Endodermal cell (in vitro differentiated cells): ENCODE results near the gene PELI2. TPM values are rescaled to one million over a fixed set of nuclear protein-coding genes. Genes with fewer than 3 reads are reported as not detected.
A peak's percentile ranks its signal among the peaks of the same experiment; 100 is the strongest.

ENCODE experiments used
- DNase-seq: peaks from one replicate; pipeline ENCODE4 v3.0.0-alpha.2; 2017
- H3K27ac ChIP-seq: 2 replicates; pipeline ENCODE4 v1.5.1; 2013; ENCODE audit warnings: mild to moderate bottlenecking, low read depth, low read length, moderate library complexity
- H3K27me3 ChIP-seq: 2 replicates; pipeline ENCODE4 v1.6.1; 2013; ENCODE audit warnings: mild to moderate bottlenecking, low read length, moderate library complexity; ENCODE audit not compliant: insufficient read depth, control insufficient read depth, poor library complexity, severe bottlenecking
- H3K36me3 ChIP-seq: 2 replicates; pipeline ENCODE4 v1.7.0; 2013; ENCODE audit warnings: mild to moderate bottlenecking, low read length, moderate library complexity; ENCODE audit not compliant: control insufficient read depth, insufficient read depth
- H3K4me1 ChIP-seq: one replicate; pipeline ENCODE4 v1.7.0; 2013; ENCODE audit warnings: low read length; ENCODE audit not compliant: control insufficient read depth, insufficient read depth
- H3K4me3 ChIP-seq: 2 replicates; pipeline ENCODE4 v1.5.1; 2013; ENCODE audit warnings: mild to moderate bottlenecking, low read length, moderate library complexity
- H3K9ac ChIP-seq: 2 replicates; pipeline ENCODE4 v1.6.1; 2013; ENCODE audit warnings: mild to moderate bottlenecking, low read length, moderate library complexity; ENCODE audit not compliant: poor library complexity, severe bottlenecking; ENCODE audit errors: extremely low read depth
- H3K9me3 ChIP-seq: 2 replicates; pipeline ENCODE4 v1.6.1; 2013; ENCODE audit warnings: mild to moderate bottlenecking, low read length, moderate library complexity; ENCODE audit not compliant: control insufficient read depth
- H3K27ac Mint-ChIP-seq: 2 replicates; pipeline ENCODE4 v1.8.0; 2020; ENCODE audit warnings: mixed read lengths
- H3K27me3 Mint-ChIP-seq: 2 replicates; pipeline ENCODE4 v1.8.0; 2021; ENCODE audit warnings: mild to moderate bottlenecking, mixed read lengths; ENCODE audit not compliant: insufficient read depth
- H3K36me3 Mint-ChIP-seq: 2 replicates; pipeline ENCODE4 v1.8.0; 2020; ENCODE audit warnings: low read depth, mixed read lengths
- H3K4me1 Mint-ChIP-seq: 2 replicates; pipeline ENCODE4 v1.8.0; 2020; ENCODE audit warnings: mixed read lengths
- H3K4me3 Mint-ChIP-seq: 2 replicates; pipeline ENCODE4 v1.8.0; 2020; ENCODE audit warnings: mild to moderate bottlenecking, moderate library complexity, mixed read lengths
- H3K9me3 Mint-ChIP-seq: 2 replicates; pipeline ENCODE4 v1.8.0; 2020; ENCODE audit warnings: mild to moderate bottlenecking, mixed read lengths
- CTCF ChIP-seq: fragments of 200-600 bp; sonication (generic); conservative IDR thresholded peaks from 2 replicates; pipeline ENCODE4 v1.5.0; 2021; ENCODE audit warnings: antibody characterized with exemption, mild to moderate bottlenecking
- WGBS, 2 experiments: methylation state at CpG; one replicate each; pipeline versions ENCODE4 v1.1.5 to v1.1.7; 2013; ENCODE audit warnings: missing lambda C conversion rate in 2 of 2, mixed read lengths in 1 of 2; ENCODE audit not compliant: insufficient coverage in 1 of 2, insufficient read length in 1 of 2; 5-methylcytosine and 5-hydroxymethylcytosine counted together
- total RNA-seq, 2 donors: library from RNA; stranded (reverse); fragmentation: NEBNext Ultra II Directional in 1 of 2; extraction: Animal tissue kit (Norgen Biotek cat#: 25700) in 1 of 2; gene quantifications; 2 replicates in 1 of 2; 3 replicates in 1 of 2; pipeline ENCODE4 v1.2.1, GENCODE V29; 2021

PELI2 gene
- total RNA-seq, 2 donors from 2014 or later = 5.9 to 8.1 TPM

GRCh38 chr14:56295743-56296142 is 177.5 kb downstream of the PELI2 start:
- Mint-ChIP-seq H3K4me3 (no peak overlapping the region), H3K36me3 (no peaks in the 10 kb centered on the region), H3K4me1 (no peaks in the 10 kb centered on the region), H3K27me3 (no peaks in the 10 kb centered on the region), H3K9me3 (no peaks in the 10 kb centered on the region), H3K27ac (no peak overlapping the region)
- no peak overlapping the region for H3K4me3 ChIP-seq
- no peak for TF ChIP-seq CTCF
- H3K27ac ChIP-seq = no peak overlapping the region
- DNase-seq = no peak
- whole genome bisulfite sequencing, 2 experiments = 97 to 100% methylated on average over 3 of the region's 3 CpGs
- H3K9me3 ChIP-seq = no peaks in the 10 kb centered on the region
- H3K27me3 ChIP-seq = no peaks in the 10 kb centered on the region
- H3K4me1 ChIP-seq = no peaks in the 10 kb centered on the region
- H3K36me3 ChIP-seq = no peaks in the 10 kb centered on the region
- H3K9ac ChIP-seq = no peak overlapping the region

DNA sequence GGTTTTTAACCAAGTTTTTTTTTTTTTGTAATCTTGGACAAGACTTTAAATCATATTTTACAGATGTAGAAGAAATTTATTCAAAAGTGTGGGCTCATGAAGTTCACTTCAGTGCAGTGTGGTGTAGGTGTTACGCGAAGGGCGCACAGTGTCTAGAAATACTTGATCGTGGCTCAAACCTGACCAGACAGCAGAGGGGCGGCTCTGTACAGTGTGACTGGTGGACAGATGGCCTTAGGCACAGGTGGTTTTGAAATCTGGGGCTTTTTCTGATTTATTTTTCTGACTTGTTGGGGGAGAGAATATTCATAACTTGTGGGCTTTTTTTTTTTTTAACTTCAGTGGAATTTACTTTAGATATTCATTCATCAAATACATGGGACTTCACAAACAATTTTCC is 179.2 kb downstream of the PELI2 start:
- Histone ChIP-seq H3K27me3 (no peaks in the 10 kb centered on the region), H3K27ac (no peak overlapping the region), H3K4me3 (no peak overlapping the region), H3K4me1 (no peaks in the 10 kb centered on the region), H3K9ac (no peak overlapping the region), H3K36me3 (no peaks in the 10 kb centered on the region), H3K9me3 (no peaks in the 10 kb centered on the region)
- no peaks in the 10 kb centered on the region for H3K9me3 Mint-ChIP-seq
- DNase-seq = no peak
- no peaks in the 10 kb centered on the region for H3K36me3 Mint-ChIP-seq
- no peaks in the 10 kb centered on the region for H3K4me1 Mint-ChIP-seq
- TF ChIP-seq CTCF = no peak
- H3K27me3 Mint-ChIP-seq = no peaks in the 10 kb centered on the region
- WGBS, 2 experiments = 97 to 100% methylated on average over 1 to 5 of the region's 5 CpGs
- H3K4me3 Mint-ChIP-seq = no peak overlapping the region
- no peak overlapping the region for H3K27ac Mint-ChIP-seq

DNA sequence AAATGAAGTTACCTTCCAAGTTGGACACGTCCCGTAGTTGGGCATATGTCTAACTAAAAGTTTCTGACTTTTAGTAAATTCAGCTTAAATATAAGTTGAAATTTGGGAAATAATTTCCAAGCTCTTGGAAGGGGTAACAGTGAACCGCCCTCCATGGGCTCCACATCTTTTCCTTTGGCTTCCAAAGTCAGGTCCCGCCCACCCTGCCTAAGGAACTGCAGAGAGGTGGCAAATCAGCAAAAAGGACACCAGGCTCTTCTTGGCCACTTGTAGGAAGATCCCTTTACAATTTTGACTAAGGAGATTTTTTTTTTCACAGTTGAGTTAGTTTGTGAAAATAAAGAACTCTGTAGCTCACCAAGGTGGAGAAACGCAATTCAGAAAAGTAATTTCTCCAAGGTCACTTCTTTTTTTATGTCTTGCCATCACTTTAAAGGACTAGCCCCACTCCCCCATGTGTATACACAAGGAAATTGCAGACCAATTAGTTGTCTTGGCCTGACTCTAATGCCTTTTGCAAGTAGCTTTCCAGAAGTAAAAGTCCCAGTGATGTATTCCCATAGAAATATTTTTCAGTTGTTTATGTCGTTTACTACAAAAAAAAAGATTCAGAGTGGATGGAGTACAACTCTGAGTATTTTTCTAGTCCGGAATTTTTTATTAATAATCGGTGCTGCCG is 181.2 kb downstream of the PELI2 start:
- Histone ChIP-seq H3K27me3 (no peaks in the 10 kb centered on the region), H3K36me3 (no peaks in the 10 kb centered on the region), H3K9ac (no peak overlapping the region), H3K27ac (no peak overlapping the region), H3K9me3 (no peaks in the 10 kb centered on the region), H3K4me1 (no peaks in the 10 kb centered on the region), H3K4me3 (no peak overlapping the region)
- Mint-ChIP-seq H3K27ac (no peak overlapping the region), H3K36me3 (no peaks in the 10 kb centered on the region), H3K27me3 (no peaks in the 10 kb centered on the region), H3K4me1 (no peaks in the 10 kb centered on the region), H3K9me3 (no peaks in the 10 kb centered on the region), H3K4me3 (no peak overlapping the region)
- WGBS, 2 experiments = 94 to 99% methylated on average over 6 to 9 of the region's 9 CpGs
- no peak for DNase-seq
- peak; percentile 50 for TF ChIP-seq CTCF
